Adrenal gland (tissue), 5 donors: ENCODE data around the gene MFN2.

Source experiments
- CTCF ChIP-seq, 6 experiments: fragments of 450-650 bp in 4 of 6; fragments of 200-600 bp in 2 of 6; sonication (generic) in 1 of 6; IDR thresholded peaks; 1 replicate in 5 of 6; 2 replicates in 1 of 6; pipeline versions ENCODE4 v1.5.1 to v1.8.0; 2016 to 2021; ENCODE audit warnings: antibody characterized with exemption in 6 of 6, mild to moderate bottlenecking in 2 of 6, moderate library complexity in 1 of 6
- POLR2A ChIP-seq, 2 donors: fragments of 450-650 bp; IDR thresholded peaks; one replicate each; pipeline ENCODE4 v1.6.1; 2017; ENCODE audit warnings: antibody characterized with exemption in 2 of 2, mild to moderate bottlenecking in 2 of 2, moderate library complexity in 1 of 2
- donor health status: DM: no; HTN: no; CAD: no.

DNA sequence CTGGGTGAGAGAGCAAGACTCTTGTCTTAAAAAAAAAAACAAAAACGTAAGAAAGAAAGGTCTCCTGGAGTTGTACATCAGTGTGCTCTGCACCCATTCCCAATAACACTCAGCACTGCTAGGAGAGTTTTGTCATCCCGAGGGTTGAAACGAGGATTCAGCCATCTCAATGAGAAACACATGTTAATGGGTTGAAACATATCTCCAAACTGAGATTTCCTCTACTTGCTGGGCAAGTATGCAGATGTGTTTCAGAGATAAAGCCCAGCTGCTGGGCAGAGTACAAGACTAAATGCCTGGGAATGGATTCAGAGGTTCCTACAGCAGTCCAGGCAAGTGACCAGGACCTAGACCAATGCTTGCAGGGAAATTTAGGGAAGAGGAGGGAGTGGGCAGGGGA lies 2.6 kb upstream of the MFN2 start:
- TF ChIP-seq CTCF (IDR thresholded peaks at IDR 0.05) (no peak), POLR2A (IDR thresholded peaks at IDR 0.05) (no peak)
